HCT116 (cell line): ENCODE measurements around the gene EPB41L4A. TPM values are rescaled to one million over a fixed set of nuclear protein-coding genes. Genes with fewer than 3 reads are reported as not detected.

Source experiments
- ATAC-seq: fragments of 200-7000 bp; cut with Tn5 transposase; 2 replicates; pipeline ENCODE4 v1.9.1; 2020; ENCODE audit warnings: mild to moderate bottlenecking, moderate library complexity
- BruUV-seq: library from RNA; stranded (reverse); fragments of 400-500 nt; replicated peaks from 2 replicates; lab custom pipeline; 2021; lab: Mats Ljungman, UMichigan
- CTCF ChIA-PET: fragments of 300-600 bp; sonication (Branson Sonifier 250); formaldehyde crosslinking; loops from one replicate; lab custom pipeline; 2021; ENCODE audit warnings: antibody characterized with exemption; lab: Charles Lee
- POLR2A ChIA-PET: fragments of 300-600, 350-600 bp; sonication (Branson Sonifier 250); formaldehyde crosslinking; loops from one replicate; lab custom pipeline; 2021; ENCODE audit warnings: antibody characterized with exemption; lab: Charles Lee
- RAD21 ChIA-PET, 2 experiments: fragments of 300-600 bp; sonication (Branson Sonifier 250); formaldehyde crosslinking; loops; one replicate each; lab custom pipeline; 2023; ENCODE audit warnings: low total read pairs in 2 of 2; ENCODE audit not compliant: uncharacterized antibody in 2 of 2, unreplicated experiment in 2 of 2, low non-redundant PET in 1 of 2; lab: Charles Lee
- DNase-seq: peaks from one replicate; pipeline ENCODE4 v3.0.0-alpha.2; 2010; ENCODE audit warnings: low read depth, low spot score
- H2AFZ ChIP-seq: fragments of 200-600 bp; shearing (Covaris generic), sonication (generic); 2 replicates; pipeline ENCODE4 v1.6.1; 2017; ENCODE audit warnings: low read depth, mixed run types, mixed read lengths, antibody characterized with exemption, low read length; ENCODE audit not compliant: poor library complexity, severe bottlenecking
- H3K27ac ChIP-seq: 2 replicates; pipeline ENCODE4 v1.5.1; 2012; ENCODE audit warnings: low read depth, low read length
- H3K27me3 ChIP-seq: fragments of 200-600 bp; sonication (generic); 2 replicates; pipeline ENCODE4 v1.6.1; 2016; ENCODE audit warnings: mixed run types, low read length, mixed read lengths; ENCODE audit not compliant: insufficient read depth
- H3K36me3 ChIP-seq, 2 experiments: fragments of 200-500 bp in 1 of 2; fragments of 200-600 bp in 1 of 2; sonication (Bioruptor generic) in 1 of 2; sonication (generic) in 1 of 2; 2 replicates each; pipeline versions ENCODE4 v1.5.1 to v1.6.1; 2014 to 2016; ENCODE audit warnings: low read length in 2 of 2, inconsistent platforms in 1 of 2, mixed read lengths in 1 of 2, mixed run types in 1 of 2; ENCODE audit not compliant: insufficient read depth in 2 of 2, control insufficient read depth in 1 of 2
- H3K4me1 ChIP-seq, 2 experiments: fragments of 200-600 bp in 1 of 2; sonication (generic) in 1 of 2; 2 replicates each; pipeline versions ENCODE4 v1.5.1 to v1.6.1; 2012 to 2017; ENCODE audit warnings: low read length in 2 of 2, inconsistent platforms in 1 of 2, mild to moderate bottlenecking in 1 of 2, mixed read lengths in 1 of 2, mixed run types in 1 of 2, moderate library complexity in 1 of 2; ENCODE audit not compliant: insufficient read depth in 2 of 2, control insufficient read depth in 1 of 2
- H3K4me2 ChIP-seq: fragments of 200-600 bp; sonication (generic); 2 replicates; pipeline ENCODE4 v1.6.1; 2017; ENCODE audit warnings: mixed run types, low read length, mixed read lengths
- H3K4me3 ChIP-seq, 2 experiments: fragments of 200-600 bp in 1 of 2; sonication (generic) in 1 of 2; replicated peaks in 1 of 2; 2 replicates each; pipeline ENCODE4 v1.5.1; 2011 to 2016; ENCODE audit warnings: low read length in 2 of 2, control low read depth in 1 of 2, low read depth in 1 of 2, mild to moderate bottlenecking in 1 of 2, mixed read lengths in 1 of 2, mixed run types in 1 of 2
- H3K79me2 ChIP-seq: fragments of 200-600 bp; sonication (generic); 2 replicates; pipeline ENCODE4 v1.6.1; 2017; ENCODE audit warnings: mild to moderate bottlenecking, mixed run types, low read length, moderate library complexity, mixed read lengths; ENCODE audit not compliant: insufficient read depth
- H3K9ac ChIP-seq: fragments of 200-600 bp; sonication (generic); 2 replicates; pipeline ENCODE4 v1.6.1; 2016; ENCODE audit warnings: low read length, mixed read lengths
- H3K9me2 ChIP-seq: fragments of 200-600 bp; sonication (generic), shearing (Covaris generic); 2 replicates; pipeline ENCODE4 v1.6.1; 2017; ENCODE audit warnings: mixed run types, mild to moderate bottlenecking, moderate library complexity; ENCODE audit not compliant: insufficient read depth
- H3K9me3 ChIP-seq, 2 experiments: fragments of 200-500 bp in 1 of 2; fragments of 200-600 bp in 1 of 2; sonication (Bioruptor generic) in 1 of 2; sonication (generic) in 1 of 2; 2 replicates each; pipeline ENCODE4 v1.6.1; 2014 to 2017; ENCODE audit warnings: low read length in 2 of 2, mixed read lengths in 2 of 2, inconsistent platforms in 1 of 2, low read depth in 1 of 2, mild to moderate bottlenecking in 1 of 2, mixed run types in 1 of 2, moderate library complexity in 1 of 2; ENCODE audit not compliant: control insufficient read depth in 1 of 2, insufficient read depth in 1 of 2
- H4K20me1 ChIP-seq: fragments of 200-600 bp; sonication (generic), shearing (Covaris generic); 2 replicates; pipeline ENCODE4 v1.6.1; 2017; ENCODE audit warnings: mixed run types, mild to moderate bottlenecking, moderate library complexity; ENCODE audit not compliant: insufficient read depth
- ATF3 ChIP-seq: IDR thresholded peaks from 2 replicates; pipeline ENCODE4 v1.6.1; 2012
- CEBPB ChIP-seq: IDR thresholded peaks from 2 replicates; pipeline ENCODE4 v1.6.1; 2012; ENCODE audit warnings: low read depth
- EGR1 ChIP-seq: IDR thresholded peaks from 2 replicates; pipeline ENCODE4 v1.6.1; 2012; ENCODE audit warnings: low read depth
- ELF1 ChIP-seq: IDR thresholded peaks from 2 replicates; pipeline ENCODE4 v1.6.1; 2012; ENCODE audit warnings: low read depth, borderline replicate concordance
- MAX ChIP-seq: IDR thresholded peaks from 2 replicates; pipeline ENCODE4 v1.6.1; 2012
- POLR2A ChIP-seq: IDR thresholded peaks from 2 replicates; pipeline ENCODE4 v1.7.0; 2011; ENCODE audit warnings: borderline replicate concordance; ENCODE audit not compliant: insufficient read depth, insufficient read length; ENCODE audit errors: extremely low read depth
- POLR2AphosphoS5 ChIP-seq: IDR thresholded peaks from 2 replicates; pipeline ENCODE4 v1.6.1; 2011; ENCODE audit warnings: mild to moderate bottlenecking, low read depth, low read length, moderate library complexity
- REST ChIP-seq: IDR thresholded peaks from 2 replicates; pipeline ENCODE4 v1.6.1; 2012; ENCODE audit warnings: low read depth
- SIN3A ChIP-seq: IDR thresholded peaks from 2 replicates; pipeline ENCODE4 v1.6.1; 2012; ENCODE audit warnings: low read depth
- SRF ChIP-seq: IDR thresholded peaks from 2 replicates; pipeline ENCODE4 v1.6.1; 2012; ENCODE audit warnings: low read depth
- TCF7L2 ChIP-seq: IDR thresholded peaks from 2 replicates; pipeline ENCODE4 v1.7.0; 2011; ENCODE audit warnings: borderline replicate concordance, inconsistent platforms; ENCODE audit not compliant: insufficient read depth, insufficient read length; ENCODE audit errors: extremely low read depth
- YY1 ChIP-seq: IDR thresholded peaks from 2 replicates; pipeline ENCODE4 v1.6.1; 2011; ENCODE audit warnings: low read length, low read depth, moderate library complexity, mild to moderate bottlenecking; ENCODE audit not compliant: insufficient replicate concordance; ENCODE audit errors: extremely low read depth
- ZFX ChIP-seq: fragments of 450-650 bp; IDR thresholded peaks from 2 replicates; pipeline ENCODE4 v1.6.1; 2017
- intact Hi-C: fragments of 100-400 bp; cut with micrococcal nuclease; formaldehyde crosslinking; loops from 2 replicates; pipeline ENCODE4 v1.10.0; 2022
- total RNA-seq: library from RNA; stranded (reverse); gene quantifications from one replicate; pipeline ENCODE4 v1.2.1, GENCODE V29; 2021; ENCODE audit not compliant: unreplicated experiment
- TF ChIP-seq, protein P1 (sequence below): IDR thresholded peaks from 2 replicates; pipeline ENCODE4 v1.6.1; 2011; ENCODE audit warnings: mild to moderate bottlenecking, low read length, moderate library complexity; ENCODE audit not compliant: insufficient replicate concordance; ENCODE audit errors: extremely low read depth

The EPB41L4A gene
- total RNA-seq, 1 experiment from 2014 or later = 2.8 TPM

GRCh38 chr5:112304743-112305142 is 114.3 kb downstream of the EPB41L4A start:
- RAD21 ChIA-PET = no interaction called here
- POLR2A ChIA-PET = no interaction called here
- TF ChIP-seq POLR2A (no peak), SRF (no peak), MAX (no peak), SIN3A (no peak), ZFX (no peak), REST (no peak), TCF7L2 (no peak), EGR1 (no peak), YY1 (no peak), ELF1 (no peak), CEBPB (no peak), ATF3 (no peak), POLR2AphosphoS5 (no peak)
- TF ChIP-seq, protein P1, sequence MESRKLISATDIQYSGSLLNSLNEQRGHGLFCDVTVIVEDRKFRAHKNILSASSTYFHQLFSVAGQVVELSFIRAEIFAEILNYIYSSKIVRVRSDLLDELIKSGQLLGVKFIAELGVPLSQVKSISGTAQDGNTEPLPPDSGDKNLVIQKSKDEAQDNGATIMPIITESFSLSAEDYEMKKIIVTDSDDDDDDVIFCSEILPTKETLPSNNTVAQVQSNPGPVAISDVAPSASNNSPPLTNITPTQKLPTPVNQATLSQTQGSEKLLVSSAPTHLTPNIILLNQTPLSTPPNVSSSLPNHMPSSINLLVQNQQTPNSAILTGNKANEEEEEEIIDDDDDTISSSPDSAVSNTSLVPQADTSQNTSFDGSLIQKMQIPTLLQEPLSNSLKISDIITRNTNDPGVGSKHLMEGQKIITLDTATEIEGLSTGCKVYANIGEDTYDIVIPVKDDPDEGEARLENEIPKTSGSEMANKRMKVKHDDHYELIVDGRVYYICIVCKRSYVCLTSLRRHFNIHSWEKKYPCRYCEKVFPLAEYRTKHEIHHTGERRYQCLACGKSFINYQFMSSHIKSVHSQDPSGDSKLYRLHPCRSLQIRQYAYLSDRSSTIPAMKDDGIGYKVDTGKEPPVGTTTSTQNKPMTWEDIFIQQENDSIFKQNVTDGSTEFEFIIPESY = no peak
- H3K79me2 ChIP-seq = no peaks in the 10 kb centered on the region
- H2AFZ ChIP-seq = no peak overlapping the region
- H3K27me3 ChIP-seq = 0 out of 2 replicates have a peak, but pooled peaks cover 10% of the 10 kb centered on the region
- CTCF ChIA-PET = no interaction called here
- H3K27ac ChIP-seq = no peak overlapping the region
- H4K20me1 ChIP-seq = no peaks in the 10 kb centered on the region
- no peaks in the 10 kb centered on the region for H3K36me3 ChIP-seq
- no peak overlapping the region for H3K4me2 ChIP-seq
- no peak for DNase-seq
- H3K9me3 ChIP-seq = no peaks in the 10 kb centered on the region
- H3K4me1 ChIP-seq = no peaks in the 10 kb centered on the region
- H3K9me2 ChIP-seq = no peaks in the 10 kb centered on the region
- no peak overlapping the region for H3K9ac ChIP-seq
- ATAC-seq = no peak
- H3K4me3 ChIP-seq = no peak overlapping the region
- intact Hi-C loops = no loop called here
- BruUV-seq = no TSS peak
